Activated CD4-positive, CD25-positive, alpha-beta regulatory T cell treated with anti-CD3 and anti-CD28 coated beads, Interleukin-2, amount 50 U/mL, for 16 hours (primary cell): ENCODE results near the gene RFXANK.
A peak's percentile ranks its signal among the peaks of the same experiment; 100 is the strongest.
"Not testable (repeated sequence)": the region's sequence is repeated elsewhere in the genome, so short reads cannot be mapped to it uniquely, and the experiment has no call there.

Experiments
- DNase-seq: peaks from one replicate; pipeline ENCODE4 v3.0.0-alpha.2; 2020; ENCODE audit warnings: low read depth, low spot score

Gene RFXANK

GRCh38 chr19:19192078-19192882 lies at the start of gene RFXANK, which contains the start of gene BORCS8:
RFXANK (plus strand) TSS chr19:19192258; CDS start chr19:19193947, 1,689 bp downstream.
BORCS8 (minus strand) TSS chr19:19192152; CDS start chr19:19192117, 35 bp downstream.
- peak; percentile 96 for DNase-seq

DNA sequence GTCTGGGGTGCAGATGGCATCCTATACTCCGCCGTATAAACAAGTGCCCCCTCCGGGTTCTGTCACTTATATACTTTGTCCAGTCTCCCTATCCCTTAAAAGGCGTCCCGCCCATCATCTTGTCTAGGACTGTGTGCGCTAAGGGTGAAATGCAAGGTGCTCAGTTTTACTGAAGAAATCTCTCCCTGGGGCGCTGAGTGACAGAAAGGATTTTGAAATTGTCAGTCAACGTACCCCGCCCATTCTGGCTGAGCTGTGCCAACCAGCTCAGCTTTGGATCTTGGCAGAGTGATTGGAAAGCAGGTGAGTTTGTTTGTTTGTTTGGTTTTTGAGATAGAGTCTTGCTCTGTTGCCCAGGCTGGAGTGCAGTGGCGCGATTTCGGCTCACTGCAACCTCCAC lies 49.7 kb upstream of the RFXANK start:
- DNase-seq: no peak

DNA sequence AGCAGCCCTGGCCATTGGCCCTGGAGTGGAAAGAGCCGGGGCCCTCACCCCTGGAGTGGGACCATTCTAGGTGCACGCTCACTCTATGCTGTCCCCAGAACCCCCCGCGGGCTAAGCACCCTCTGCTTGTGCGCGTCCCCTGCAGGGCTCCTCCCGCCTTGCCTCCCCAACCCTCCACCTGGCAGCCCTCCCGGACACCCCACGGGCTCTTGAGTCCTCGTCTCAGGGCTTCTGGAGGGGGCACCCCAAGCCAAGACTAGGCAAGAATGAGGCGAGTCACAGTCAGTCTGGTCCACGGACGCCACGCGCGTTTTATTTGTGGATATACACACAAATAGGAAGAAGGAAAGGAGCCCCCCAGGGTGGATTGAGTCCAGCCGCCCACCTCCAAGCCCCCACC lies 46.8 kb upstream of the RFXANK start:
- no peak for DNase-seq

DNA sequence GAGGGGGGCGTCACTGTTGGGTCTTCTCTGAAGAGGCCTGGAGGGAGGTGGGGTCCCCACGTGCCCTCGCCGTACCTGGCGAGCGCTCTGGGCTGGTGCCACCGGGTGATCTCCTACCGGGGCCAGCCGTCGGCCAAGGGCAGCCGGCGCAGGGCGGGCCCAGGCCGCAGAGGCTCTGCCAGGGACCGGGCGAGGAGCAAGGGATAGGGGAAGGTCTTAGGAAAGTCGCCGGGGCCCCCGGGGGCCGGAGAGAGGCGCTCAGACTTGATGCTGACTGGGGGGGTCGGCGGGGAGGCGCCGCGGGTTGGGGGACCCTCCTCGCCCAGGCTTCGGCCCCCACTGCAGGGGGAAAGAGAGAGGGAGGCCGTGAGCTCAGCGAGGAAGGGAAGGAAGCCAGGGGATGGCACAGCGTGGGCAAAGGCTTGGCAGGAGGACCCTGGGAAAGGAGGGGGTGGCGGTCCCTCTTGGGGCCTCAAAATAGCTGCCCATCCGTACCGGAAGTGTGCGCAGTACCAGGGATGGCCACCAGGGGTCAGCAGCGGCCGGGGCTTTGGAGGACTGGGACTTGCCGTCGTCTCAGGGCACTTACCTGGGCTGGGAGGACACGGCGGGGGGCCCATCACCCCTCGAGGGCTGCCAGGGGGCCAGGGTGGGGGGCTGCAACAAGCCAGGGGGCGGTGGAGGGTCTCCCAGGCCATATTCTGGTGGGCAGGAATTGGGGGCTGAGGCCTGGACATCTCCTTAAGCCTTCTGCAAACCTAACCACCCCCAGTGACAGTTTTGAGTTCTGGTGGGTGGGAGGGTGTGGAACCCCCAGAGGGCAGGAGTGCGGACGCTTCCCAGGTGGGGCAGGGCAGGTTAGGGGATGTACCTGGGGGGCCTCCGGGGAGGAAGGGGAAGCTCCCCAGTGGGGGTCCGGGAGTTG lies 46.1 kb upstream of the RFXANK start:
- DNase-seq: peak; percentile 78

DNA sequence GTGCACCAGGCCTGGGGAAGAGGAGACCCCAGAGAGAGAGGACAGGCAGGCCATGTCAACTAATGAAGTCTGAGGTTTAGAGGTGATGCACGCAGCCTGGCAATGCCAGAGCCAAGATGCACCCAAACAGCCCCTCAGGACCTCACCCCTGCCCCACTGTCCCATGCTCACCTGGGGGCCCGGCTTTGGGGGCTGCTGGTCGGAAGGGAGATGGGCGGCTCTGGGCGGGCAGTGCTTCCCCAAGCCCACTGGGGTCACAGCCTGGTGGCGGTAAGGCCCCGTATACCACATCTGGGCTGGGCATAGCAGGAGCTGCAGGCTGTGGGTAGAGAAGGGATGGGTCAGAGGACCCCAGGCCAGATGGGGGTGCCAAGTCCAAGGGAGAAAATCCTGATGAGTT lies 45.2 kb upstream of the RFXANK start:
- DNase-seq: no peak

DNA sequence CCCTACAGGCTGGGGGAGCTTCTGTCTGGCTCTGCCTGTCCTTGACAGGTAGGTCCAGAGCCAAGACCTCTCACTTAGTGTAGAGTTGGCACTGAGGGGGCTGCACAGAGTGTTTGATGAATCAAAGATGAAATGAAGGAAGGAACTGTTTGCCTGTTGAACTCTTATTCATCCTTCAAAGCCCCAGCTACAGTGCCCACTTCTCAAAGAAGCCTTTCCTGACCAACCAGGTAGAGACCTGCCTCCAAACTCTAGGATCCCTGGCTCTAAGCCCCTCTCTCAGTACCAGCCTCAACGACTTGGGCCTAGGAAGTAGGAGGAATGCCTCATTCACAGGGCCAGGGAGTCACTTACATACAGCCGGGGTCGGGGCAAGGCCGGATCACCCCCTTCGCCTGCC lies 44.7 kb upstream of the RFXANK start:
- no peak for DNase-seq

GRCh38 chr19:19148504-19148903 lies 43.6 kb upstream of the RFXANK start:
- DNase-seq: not testable (repeated sequence)

DNA sequence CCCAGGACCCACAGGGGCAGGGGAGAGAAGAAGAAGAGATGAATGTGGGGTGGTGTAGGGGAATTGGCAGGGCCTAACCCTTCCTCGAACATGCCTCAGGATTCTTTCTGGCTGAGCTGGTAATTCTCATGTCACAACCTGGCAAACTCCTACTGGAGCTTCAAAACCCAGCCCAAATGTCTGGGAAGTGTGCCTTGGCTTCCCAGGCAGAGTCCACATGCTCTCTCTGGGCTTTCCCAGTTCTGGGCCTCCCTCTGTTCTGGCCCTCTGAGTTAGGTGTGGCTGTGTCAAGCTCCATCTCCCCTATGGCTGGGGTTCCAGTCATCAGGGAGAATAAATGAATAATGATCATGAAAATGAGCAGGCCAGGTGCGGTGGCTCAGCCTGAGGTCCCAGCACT lies 42.6 kb upstream of the RFXANK start:
- no peak for DNase-seq

GRCh38 chr19:19151418-19151817 lies 40.6 kb upstream of the RFXANK start:
- no peak for DNase-seq

GRCh38 chr19:19152668-19153384 lies 39.2 kb upstream of the RFXANK start:
- DNase-seq: no peak

- DNase-seq: no peak
These were observed 37.1 kb upstream of the RFXANK start for GRCh38 chr19:19154768-19155494.

DNA sequence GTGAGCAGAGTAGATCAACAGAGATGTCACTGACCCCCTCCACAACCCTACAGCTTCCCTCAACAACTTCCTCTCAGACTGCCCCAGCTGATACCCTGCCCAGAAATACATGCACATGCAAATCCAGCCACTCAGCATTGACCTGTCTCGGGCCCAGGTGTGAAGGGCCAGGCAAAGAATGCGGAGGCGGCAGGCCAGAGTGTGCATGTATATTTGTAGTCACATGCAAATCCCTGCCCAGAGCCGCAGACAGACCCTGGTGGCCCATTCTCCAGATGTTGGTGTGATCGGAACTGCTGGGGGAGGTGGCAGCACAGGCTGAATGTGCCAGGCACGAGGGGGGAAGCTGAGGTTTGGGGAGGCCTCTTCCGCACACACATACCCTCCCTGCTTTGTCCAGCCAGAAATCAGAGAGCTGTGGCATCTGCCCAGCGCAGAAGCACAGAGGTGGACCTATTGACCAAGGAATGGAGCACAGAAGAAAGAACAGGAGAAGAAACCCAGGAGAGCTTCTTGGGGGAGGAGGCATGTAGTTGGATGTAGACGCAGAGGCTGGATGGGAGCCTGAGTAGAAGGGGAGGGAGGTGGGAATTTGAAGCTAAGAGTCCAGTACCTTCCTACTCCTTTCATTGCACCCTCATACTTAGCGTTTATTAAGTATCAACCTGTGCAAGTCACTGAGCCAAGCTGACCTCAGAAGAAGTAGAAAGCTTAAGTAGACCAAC lies 36.4 kb upstream of the RFXANK start:
- no peak for DNase-seq

GRCh38 chr19:19157808-19158207 lies 34.2 kb upstream of the RFXANK start:
- DNase-seq: no peak

- no peak for DNase-seq
These were observed 32.5 kb upstream of the RFXANK start for GRCh38 chr19:19159534-19159933.

- DNase-seq: no peak
These were observed 31.5 kb upstream of the RFXANK start for GRCh38 chr19:19160461-19161035.

- DNase-seq: no peak
These were observed 29.6 kb upstream of the RFXANK start for GRCh38 chr19:19162495-19162894.

- DNase-seq: no peak
These were observed 26.7 kb upstream of the RFXANK start for GRCh38 chr19:19165396-19165795.

- no peak for DNase-seq
These were observed 24.4 kb upstream of the RFXANK start for GRCh38 chr19:19167612-19168011.

GRCh38 chr19:19169236-19170052 lies 22.6 kb upstream of the RFXANK start:
- DNase-seq: no peak
